ENCODE measurements around the gene ZBTB16. TPM values are rescaled to one million over a fixed set of nuclear protein-coding genes. Genes with fewer than 3 reads are reported as not detected.

ZBTB16 gene
- total and polyA plus RNA-seq, 2 experiments from 2014 or later = 0.29 to 1.4 TPM

GRCh38 chr11:114039551-114039950, 20.0 kb upstream of the ZBTB16 start:
- Mint-ChIP-seq H3K27me3 (ENCODE audit: insufficient read depth, low read depth, poor library complexity) (peaks cover 4% of the 10 kb centered on the region), H3K9me3 (no peaks in the 10 kb centered on the region), H3K27ac (no peak overlapping the region), H3K36me3 (ENCODE audit: low read depth) (no peaks in the 10 kb centered on the region), H3K4me3 (no peak overlapping the region), H3K4me1 (peaks cover 6% of the 10 kb centered on the region; the same call in 1 of the 3 replicates)
- H3K27me3 ChIP-seq (ENCODE audit: insufficient read depth) = no peaks in the 10 kb centered on the region
- H3F3A ChIP-seq (replicated peaks; ENCODE audit: low read depth) = 0 out of 2 replicates have a peak, but pooled peaks cover 2% of the 10 kb centered on the region
- DNase-seq (ENCODE audit: low spot score) = no peak
- no peak overlapping the region for H3K4me3 ChIP-seq
- ATAC-seq = no peak
- TF ChIP-seq REST (IDR thresholded peaks at IDR 0.05; ENCODE audit: unreplicated experiment) = no peak
- TF ChIP-seq STAT1 (IDR thresholded peaks at IDR 0.05; ENCODE audit: unreplicated experiment) = no peak
- no peak for TF ChIP-seq JUNB (IDR thresholded peaks at IDR 0.05; ENCODE audit: unreplicated experiment)
- TF ChIP-seq NANOG (IDR thresholded peaks at IDR 0.05; ENCODE audit: borderline replicate concordance) = no peak
- no peak for TF ChIP-seq ETS1 (IDR thresholded peaks at IDR 0.05)
- no peak for TF ChIP-seq ZNF462 (CRISPR knock-in tag; IDR thresholded peaks at IDR 0.05)
- TF ChIP-seq CTCF (conservative IDR thresholded peaks at IDR 0.05; ENCODE audit: low read depth in 2 of 2) = no peak
- no peak for TF ChIP-seq ZNF331 (CRISPR knock-in tag; IDR thresholded peaks at IDR 0.05; ENCODE audit: low read depth)
- TF ChIP-seq POLR2AphosphoS5 (IDR thresholded peaks at IDR 0.05; ENCODE audit: low read depth) = no peak
- TF ChIP-seq ZNF114 (CRISPR knock-in tag; IDR thresholded peaks at IDR 0.05) = no peak
- TF ChIP-seq CREB1 (CRISPR knock-in tag; IDR thresholded peaks at IDR 0.05; ENCODE audit: low read depth) = no peak
- TF ChIP-seq EZH2phosphoT487 (IDR thresholded peaks at IDR 0.05; ENCODE audit: unreplicated experiment) = no peak
- no peak for TF ChIP-seq EZH2 (IDR thresholded peaks at IDR 0.05; ENCODE audit: low read depth, unreplicated experiment)
- H4K20me1 ChIP-seq (replicated peaks; ENCODE audit: insufficient read depth) = no peaks in the 10 kb centered on the region
- no peak overlapping the region for H3K27ac ChIP-seq (ENCODE audit: low read depth)
- H3K4me2 ChIP-seq = no peak overlapping the region
- H3K4me1 ChIP-seq (ENCODE audit: insufficient read depth) = peaks cover 5% of the 10 kb centered on the region; the same call in 1 of the 2 replicates
- H2AFZ ChIP-seq = no peak overlapping the region
- no peaks in the 10 kb centered on the region for H3K9me2 ChIP-seq (ENCODE audit: insufficient read depth)
- no peaks in the 10 kb centered on the region for H3K79me2 ChIP-seq (replicated peaks; ENCODE audit: insufficient read depth)
- no peaks in the 10 kb centered on the region for H3K36me3 ChIP-seq (ENCODE audit: insufficient read depth)

Data from GM23338 (cell line).